H7 (cell line): Measurements from ENCODE around the gene FAM107B. TPM values are rescaled to one million over a fixed set of nuclear protein-coding genes. Genes with fewer than 3 reads are reported as not detected.

ENCODE experiments used
- DNase-seq: peaks from one replicate; pipeline ENCODE4 v3.0.0; 2012
- H3K27me3 ChIP-seq: 2 replicates; pipeline ENCODE4 v1.6.0; 2011; ENCODE audit warnings: mild to moderate bottlenecking, low read length; ENCODE audit not compliant: control insufficient read depth, insufficient read depth
- H3K36me3 ChIP-seq: replicated peaks from 2 replicates; pipeline ENCODE4 v1.5.1; 2011; ENCODE audit warnings: low read length; ENCODE audit not compliant: control insufficient read depth, insufficient read depth
- H3K4me3 ChIP-seq: 2 replicates; pipeline ENCODE4 v1.5.1; 2011; ENCODE audit warnings: low read depth, mild to moderate bottlenecking, control low read depth, low read length, moderate library complexity; ENCODE audit not compliant: insufficient read depth
- total RNA-seq: library from RNA; depleted of rRNA; stranded (reverse); fragments of >200 nt; shearing (Covaris generic); gene quantifications from 2 replicates; pipeline ENCODE4 v1.2.3, GENCODE V29; 2014; rRNA removed

FAM107B gene
- total RNA-seq, 1 experiment from 2014 or later: 11.3 TPM

DNA sequence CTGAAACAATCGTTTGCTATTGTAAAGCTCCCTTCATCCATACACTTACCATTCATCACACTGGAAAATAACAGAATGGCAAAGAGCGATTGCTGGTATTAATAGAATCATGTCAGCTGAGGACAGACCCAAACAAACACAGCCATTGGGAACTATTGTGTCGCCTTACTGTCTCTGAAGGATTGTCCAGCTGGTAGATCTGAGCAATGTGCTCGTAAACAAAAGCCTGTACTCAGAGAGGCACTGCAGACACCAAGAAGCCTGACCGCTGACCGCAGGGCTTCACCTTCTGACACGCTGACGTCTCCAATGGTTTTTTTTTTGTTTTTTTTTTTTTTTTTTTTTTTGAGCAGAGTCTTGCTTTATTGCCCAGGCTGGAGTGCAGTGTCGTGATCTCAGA is 292.9 kb downstream of the FAM107B start:
- Histone ChIP-seq H3K36me3 (no peaks in the 10 kb centered on the region), H3K4me3 (no peak overlapping the region), H3K27me3 (no peaks in the 10 kb centered on the region)
- DNase-seq: no peak

DNA sequence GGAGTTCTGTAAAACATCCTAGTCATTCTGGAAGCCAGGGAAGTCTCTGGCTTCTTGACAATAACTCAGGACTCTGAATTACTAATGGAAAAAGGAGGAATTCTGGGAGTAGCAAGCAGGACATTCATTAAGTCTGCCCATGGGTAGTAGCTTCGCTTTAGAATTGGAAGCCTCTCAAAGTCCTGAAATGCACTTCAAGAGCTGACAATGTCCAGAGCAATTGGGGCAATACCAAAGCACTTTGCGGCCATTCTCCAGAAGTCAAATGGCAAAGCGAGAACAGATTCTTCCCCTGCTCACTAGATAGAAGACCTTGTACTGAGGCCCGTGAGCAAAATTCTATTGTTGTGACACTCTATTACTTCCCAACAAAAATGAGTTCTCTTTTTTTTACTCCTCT is 293.7 kb downstream of the FAM107B start:
- no peaks in the 10 kb centered on the region for H3K36me3 ChIP-seq
- DNase-seq: no peak
- H3K4me3 ChIP-seq: no peak overlapping the region
- H3K27me3 ChIP-seq: no peaks in the 10 kb centered on the region

DNA sequence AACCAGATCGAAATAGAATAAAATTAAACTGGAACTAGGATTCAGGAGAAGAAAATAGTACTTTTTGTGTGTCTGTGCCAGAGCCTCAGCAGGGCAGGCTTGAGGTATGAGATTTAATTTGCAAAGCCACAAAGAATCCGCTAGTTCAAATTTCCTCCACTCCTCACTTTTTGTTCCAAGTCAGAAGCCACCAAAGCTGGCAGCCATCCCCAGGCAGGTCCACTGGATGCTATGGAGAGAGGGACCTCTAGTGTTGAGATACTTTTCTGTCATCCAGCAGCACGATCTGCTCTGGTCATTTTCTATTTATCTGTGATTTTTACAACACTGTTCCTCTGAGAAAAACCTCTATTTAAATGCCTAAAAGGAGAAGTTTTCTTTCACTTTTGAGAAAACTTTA is 296.1 kb downstream of the FAM107B start:
- Histone ChIP-seq H3K4me3 (no peak overlapping the region), H3K27me3 (no peaks in the 10 kb centered on the region), H3K36me3 (no peaks in the 10 kb centered on the region)
- DNase-seq: peak; percentile 71

DNA sequence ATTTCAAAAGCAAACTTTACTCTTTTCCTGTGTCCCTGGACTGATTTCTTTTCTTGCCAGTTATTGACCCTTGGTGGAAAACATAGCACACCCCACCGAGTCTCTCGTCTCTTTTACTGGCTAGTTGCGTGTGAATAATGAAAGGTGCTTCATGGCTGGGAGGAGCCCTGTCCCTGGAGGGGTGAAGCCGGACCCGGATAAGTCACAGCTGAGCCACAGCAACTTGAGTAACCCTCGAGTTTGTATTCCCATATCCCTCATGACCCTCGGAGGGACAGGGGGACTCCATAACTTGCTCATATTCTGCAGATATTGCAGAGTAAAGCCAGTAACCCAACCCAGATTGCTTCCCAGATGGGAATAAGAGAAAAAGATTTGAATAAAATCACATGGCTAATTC is 296.5 kb downstream of the FAM107B start:
- no peaks in the 10 kb centered on the region for H3K27me3 ChIP-seq
- no peaks in the 10 kb centered on the region for H3K36me3 ChIP-seq
- no peak for DNase-seq
- H3K4me3 ChIP-seq: no peak overlapping the region

DNA sequence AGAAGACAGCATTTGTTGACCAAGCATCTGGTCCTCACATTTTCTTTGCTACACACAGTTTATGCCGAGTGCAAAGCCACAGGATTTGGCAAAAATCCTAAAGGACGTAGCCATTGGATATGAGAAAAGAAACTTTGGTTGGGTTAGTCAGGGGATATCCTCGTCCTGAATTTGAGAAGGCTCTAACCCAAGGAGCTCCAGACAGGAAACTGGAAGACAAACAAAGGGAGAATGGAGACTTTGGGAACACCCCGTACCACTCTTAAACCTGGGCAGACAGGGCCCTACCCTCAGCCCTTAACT is 297.3 kb downstream of the FAM107B start:
- no peaks in the 10 kb centered on the region for H3K27me3 ChIP-seq
- no peaks in the 10 kb centered on the region for H3K36me3 ChIP-seq
- DNase-seq: no peak
- H3K4me3 ChIP-seq: no peak overlapping the region

DNA sequence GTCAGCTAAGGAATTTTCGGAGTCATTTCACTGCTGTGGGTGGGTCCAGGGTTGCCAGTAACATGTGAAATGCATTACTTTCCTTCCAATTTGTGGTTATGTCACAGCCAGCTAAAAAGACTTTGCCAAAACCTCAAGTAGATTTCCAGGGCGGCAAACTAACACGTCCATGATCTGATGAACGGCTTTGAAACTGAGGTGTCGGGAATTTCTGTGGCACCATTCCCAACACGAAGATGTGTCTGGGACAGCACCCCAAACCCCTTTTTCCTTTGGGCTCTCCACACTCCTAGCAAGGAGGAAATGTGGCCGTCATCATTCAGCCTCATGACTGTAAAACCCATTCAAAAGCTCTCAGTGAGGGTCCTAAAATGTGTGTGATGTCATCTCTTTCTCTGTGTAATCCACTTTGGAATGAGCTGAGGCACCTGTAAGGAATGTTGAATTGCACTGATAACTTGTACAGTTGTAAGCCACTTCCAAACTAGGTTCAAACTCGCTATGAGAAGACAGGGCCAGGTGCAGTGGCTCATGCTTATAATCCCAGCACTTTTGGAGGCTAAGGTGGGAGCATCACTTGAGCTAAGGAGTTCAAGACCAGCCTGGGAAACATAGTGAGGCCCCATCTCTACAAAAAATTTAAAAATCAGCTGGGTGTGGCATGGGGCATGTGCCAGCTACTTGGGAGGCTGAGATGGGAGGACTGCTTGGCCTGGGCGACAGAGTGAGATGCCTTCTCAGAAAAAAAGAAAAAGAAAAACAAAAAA is 297.9 kb downstream of the FAM107B start:
- H3K36me3 ChIP-seq: no peaks in the 10 kb centered on the region
- H3K4me3 ChIP-seq: no peak overlapping the region
- H3K27me3 ChIP-seq: no peaks in the 10 kb centered on the region
- no peak for DNase-seq

DNA sequence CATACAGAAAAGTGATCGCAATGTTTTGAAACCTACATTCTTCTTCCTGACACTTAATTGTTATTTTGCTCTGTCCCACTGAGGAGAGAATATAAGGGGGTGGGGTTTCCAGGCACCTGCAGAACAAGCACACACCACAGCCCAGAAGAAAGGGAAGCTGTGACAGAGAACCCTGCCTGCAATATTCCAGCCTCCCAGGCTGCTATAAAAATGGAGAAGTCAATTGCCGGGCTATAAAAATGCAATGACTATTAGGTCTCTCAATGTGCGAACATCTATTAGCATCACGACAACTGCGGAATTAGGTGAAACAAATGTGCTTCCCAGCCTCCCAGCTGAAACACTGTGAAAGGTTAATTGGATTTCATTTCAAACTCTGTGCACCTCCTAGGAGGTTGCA is 298.7 kb downstream of the FAM107B start:
- Histone ChIP-seq H3K36me3 (no peaks in the 10 kb centered on the region), H3K27me3 (no peaks in the 10 kb centered on the region), H3K4me3 (no peak overlapping the region)
- no peak for DNase-seq

DNA sequence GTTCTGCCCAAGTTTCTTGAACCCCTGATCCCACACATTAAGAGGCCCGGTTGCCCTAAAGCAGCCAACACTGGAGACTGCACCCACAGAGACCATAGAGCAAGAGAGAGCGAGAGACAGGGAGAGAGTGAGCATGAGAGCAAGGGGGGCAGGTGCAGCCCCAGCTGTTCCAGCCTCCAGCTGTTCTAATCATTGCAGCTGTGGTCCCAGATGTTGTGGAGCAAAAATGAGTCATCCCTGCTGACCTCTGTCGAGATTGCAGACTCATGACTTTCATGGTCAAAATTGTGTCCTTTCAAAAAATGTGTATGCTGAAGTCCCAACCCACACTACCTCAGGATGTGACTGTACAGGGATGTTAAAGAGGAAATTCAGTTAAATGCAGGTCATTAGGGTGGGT is 300.0 kb downstream of the FAM107B start:
- H3K36me3 ChIP-seq: no peaks in the 10 kb centered on the region
- no peaks in the 10 kb centered on the region for H3K27me3 ChIP-seq
- H3K4me3 ChIP-seq: no peak overlapping the region
- DNase-seq: no peak

DNA sequence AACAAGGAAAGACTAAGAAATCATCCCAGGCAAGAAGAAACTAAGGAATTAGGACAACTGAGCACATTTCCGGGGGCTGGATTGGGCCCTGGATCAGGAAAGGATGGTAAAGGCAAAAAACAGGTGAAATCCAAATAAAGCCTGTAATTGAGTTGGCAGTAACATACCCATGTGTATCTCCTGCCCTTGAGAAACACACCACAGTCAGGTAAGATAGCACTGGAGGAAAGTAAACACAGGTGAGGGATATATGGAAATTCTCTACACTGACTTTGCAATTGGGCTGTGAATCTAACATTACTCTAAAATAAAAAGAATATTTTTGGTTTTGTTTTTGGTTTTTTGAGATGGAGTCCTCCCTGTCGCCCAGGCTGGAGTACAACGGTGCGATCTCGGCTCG is 303.8 kb downstream of the FAM107B start:
- Histone ChIP-seq H3K4me3 (no peak overlapping the region), H3K27me3 (no peaks in the 10 kb centered on the region), H3K36me3 (no peaks in the 10 kb centered on the region)
- no peak for DNase-seq

DNA sequence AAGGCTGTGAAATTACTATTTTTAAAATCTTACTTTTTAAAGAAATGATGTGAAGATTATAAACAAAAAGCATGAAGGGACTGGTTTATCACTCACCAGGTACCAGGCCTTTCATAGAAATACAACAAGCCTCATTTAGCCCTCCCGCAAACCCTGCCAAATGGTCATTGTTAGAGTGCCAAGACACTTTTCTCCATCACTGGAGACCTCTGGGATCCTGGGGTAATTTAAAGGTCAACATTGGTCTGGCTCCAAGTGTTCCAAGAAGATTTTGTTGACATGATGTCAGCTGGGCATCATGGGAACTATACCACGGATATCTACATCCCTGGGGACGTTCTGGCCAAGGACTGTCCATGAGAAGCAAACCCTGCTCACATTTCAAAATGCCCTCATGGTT is 306.0 kb downstream of the FAM107B start:
- Histone ChIP-seq H3K27me3 (no peaks in the 10 kb centered on the region), H3K36me3 (no peaks in the 10 kb centered on the region), H3K4me3 (no peak overlapping the region)
- no peak for DNase-seq

Other genes starting within 250 kb of the FAM107B start
- 0.28 and 2.8 TPM in 2 replicates for gene CDNF, start 63.1 kb upstream of the FAM107B start, total RNA-seq
- 18.5 and 24.0 TPM in 2 replicates for gene HSPA14, start 63.4 kb upstream of the FAM107B start, total RNA-seq
- gene MSANTD7, start 63.4 kb upstream of the FAM107B start, total RNA-seq: 17.4 and 23.7 TPM in 2 replicates
- 26.8 and 27.6 TPM in 2 replicates for gene SUV39H2, start 104.0 kb upstream of the FAM107B start, total RNA-seq
- 2.1 and 2.8 TPM in 2 replicates for gene DCLRE1C, start 179.2 kb upstream of the FAM107B start, total RNA-seq
- gene MEIG1, start 184.5 kb upstream of the FAM107B start, total RNA-seq: not detected in 2 replicates